Metanephros (tissue), 2 donors: Measurements from ENCODE around the gene OR8A1. TPM values are rescaled to one million over a fixed set of nuclear protein-coding genes. Genes with fewer than 3 reads are reported as not detected.

ENCODE experiments used
- small RNA-seq: library from RNA; depleted of rRNA; stranded (forward); fragments of <200 nt; gene quantifications from one replicate; pipeline ENCODE3, GENCODE V24; 2014; ENCODE audit warnings: low replicate concordance
- total RNA-seq: library from RNA; depleted of rRNA; stranded (reverse); fragments of >200 nt; gene quantifications from one replicate; pipeline ENCODE4 v1.2.3, GENCODE V29; 2014

OR8A1 gene
- total RNA-seq = not detected

DNA sequence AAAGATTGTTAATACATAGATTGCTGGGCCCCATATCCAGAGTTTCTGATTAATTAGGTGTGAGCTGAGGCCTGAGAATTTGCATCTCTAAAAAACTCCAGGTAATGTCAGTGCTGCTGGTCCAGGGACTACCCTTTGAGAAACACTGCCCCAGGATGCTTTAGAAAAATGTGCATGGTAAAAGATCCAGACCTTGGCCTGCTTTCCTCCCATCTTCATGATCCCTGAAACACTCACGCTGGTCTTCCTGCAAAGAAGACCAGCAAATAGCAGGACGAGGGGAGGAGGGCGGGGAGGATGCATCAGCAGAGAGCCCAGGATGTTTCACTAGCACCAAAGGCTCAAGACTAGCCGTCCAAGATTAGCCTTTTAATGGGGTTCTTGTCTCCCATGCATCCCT lies at the start of gene OR8A1:
OR8A1 (plus strand) TSS at position 301 of the 400 bp plus-strand sequence. CDS start 123 bp downstream, outside the sequence.

GRCh38 chr11:124543554-124543953 lies 26.2 kb upstream of the OR8A1 start, which contains the start of gene OR8B12:
OR8B12 (minus strand) TSS chr11:124543654; CDS start chr11:124543654, 0 bp downstream.

DNA sequence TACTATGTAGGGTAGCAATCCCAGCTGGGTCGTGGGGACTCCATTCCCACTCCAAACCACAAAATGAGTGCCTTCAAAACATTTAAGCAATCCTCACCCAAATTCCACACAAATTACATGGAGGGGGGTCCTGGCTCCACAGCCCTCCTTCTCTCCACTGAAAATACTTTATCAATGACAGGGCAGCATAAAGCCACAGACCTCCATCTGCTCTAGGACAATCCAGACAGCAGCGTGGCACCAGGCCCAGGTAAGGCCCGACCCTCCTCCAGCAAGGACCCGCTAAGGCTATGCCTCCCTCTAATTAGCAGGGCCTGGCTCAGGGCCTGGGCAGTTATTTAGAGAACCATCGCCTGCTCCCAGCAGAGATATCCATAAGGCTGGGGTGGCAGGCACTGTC lies 41.3 kb downstream of the OR8A1 start, which contains the start of gene PANX3:
PANX3 (plus strand) TSS at position 365 of the 400 bp plus-strand sequence. CDS start 129 bp downstream, outside the sequence.

Small RNAs within 50 kb of the gene (small RNA-seq; reads per million reads assigned to genes)
- not detected for gene OR8A3P

Other genes starting within 250 kb of the OR8A1 start
- not detected for gene OR8D2, start 249.8 kb upstream of the OR8A1 start, total RNA-seq
- not detected for gene OR8B2, start 185.5 kb upstream of the OR8A1 start, total RNA-seq
- gene OR8B3, start 171.0 kb upstream of the OR8A1 start, total RNA-seq = not detected
- not detected for gene OR8B4, start 145.1 kb upstream of the OR8A1 start, total RNA-seq
- gene OR8B8, start 124.3 kb upstream of the OR8A1 start, total RNA-seq = not detected
- not detected for gene OR8B12, start 26.3 kb upstream of the OR8A1 start, total RNA-seq
- not detected for gene PANX3, start 41.4 kb downstream of the OR8A1 start, total RNA-seq
- gene TBRG1, start 52.9 kb downstream of the OR8A1 start, total RNA-seq = 34.8 TPM
- gene SIAE, start 103.7 kb downstream of the OR8A1 start, total RNA-seq = 12.0 TPM
- 5.5 TPM for gene SPA17, start 103.9 kb downstream of the OR8A1 start, total RNA-seq
- 4.1 TPM for gene NRGN, start 169.9 kb downstream of the OR8A1 start, total RNA-seq
- gene VSIG2, start 182.3 kb downstream of the OR8A1 start, total RNA-seq = 4.1 TPM
- gene ESAM, start 192.3 kb downstream of the OR8A1 start, total RNA-seq = 50.8 TPM
- gene MSANTD2, start 230.4 kb downstream of the OR8A1 start, total RNA-seq = 23.7 TPM